ENCODE data around the gene STT3B. TPM values are rescaled to one million over a fixed set of nuclear protein-coding genes. Genes with fewer than 3 reads are reported as not detected.

The STT3B gene
- total and polyA plus RNA-seq, 8 donors: 15.1 to 183 (median 49.1) TPM

DNA sequence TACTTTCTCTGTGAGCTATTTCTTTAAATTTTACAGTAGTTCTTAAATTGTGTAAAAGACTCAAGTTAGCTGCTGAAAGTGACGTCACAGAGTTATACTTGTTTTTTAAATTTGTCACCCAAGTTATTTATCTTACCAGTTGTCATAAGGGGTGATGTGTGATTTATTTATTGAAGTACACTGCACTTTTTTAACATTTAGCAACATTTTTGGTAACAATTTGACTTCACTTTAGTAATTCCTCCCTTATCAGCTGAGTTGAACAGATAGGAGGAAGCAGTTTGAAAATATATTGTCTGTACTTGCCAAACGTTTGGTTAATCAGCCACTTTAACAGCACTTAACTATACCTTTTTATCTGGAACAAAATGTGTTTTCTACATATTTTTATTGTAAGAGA is 3.8 kb downstream of the STT3B start:
- no peak overlapping the region for H3K27ac ChIP-seq
- H3K27me3 ChIP-seq: no peaks in the 10 kb centered on the region

DNA sequence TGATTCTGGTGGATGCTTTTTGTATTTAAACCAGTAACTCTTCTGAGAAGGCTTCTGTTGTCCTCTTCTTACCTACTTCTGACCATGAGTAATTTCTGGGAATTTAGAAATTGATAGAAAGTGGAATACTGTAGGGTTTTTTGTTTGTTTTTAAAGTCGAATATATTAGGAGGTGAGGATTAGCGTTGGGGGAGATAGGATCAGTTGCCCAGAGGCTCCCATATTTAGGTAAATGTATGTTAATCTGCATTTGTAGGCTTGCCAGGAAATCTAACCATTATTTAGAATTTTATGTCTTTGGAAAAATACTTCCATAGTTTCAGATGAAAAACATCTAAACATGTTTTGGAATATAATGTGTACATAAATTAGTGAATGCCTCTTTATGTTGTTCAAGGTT is 6.1 kb downstream of the STT3B start:
- TF ChIP-seq, protein P1, sequence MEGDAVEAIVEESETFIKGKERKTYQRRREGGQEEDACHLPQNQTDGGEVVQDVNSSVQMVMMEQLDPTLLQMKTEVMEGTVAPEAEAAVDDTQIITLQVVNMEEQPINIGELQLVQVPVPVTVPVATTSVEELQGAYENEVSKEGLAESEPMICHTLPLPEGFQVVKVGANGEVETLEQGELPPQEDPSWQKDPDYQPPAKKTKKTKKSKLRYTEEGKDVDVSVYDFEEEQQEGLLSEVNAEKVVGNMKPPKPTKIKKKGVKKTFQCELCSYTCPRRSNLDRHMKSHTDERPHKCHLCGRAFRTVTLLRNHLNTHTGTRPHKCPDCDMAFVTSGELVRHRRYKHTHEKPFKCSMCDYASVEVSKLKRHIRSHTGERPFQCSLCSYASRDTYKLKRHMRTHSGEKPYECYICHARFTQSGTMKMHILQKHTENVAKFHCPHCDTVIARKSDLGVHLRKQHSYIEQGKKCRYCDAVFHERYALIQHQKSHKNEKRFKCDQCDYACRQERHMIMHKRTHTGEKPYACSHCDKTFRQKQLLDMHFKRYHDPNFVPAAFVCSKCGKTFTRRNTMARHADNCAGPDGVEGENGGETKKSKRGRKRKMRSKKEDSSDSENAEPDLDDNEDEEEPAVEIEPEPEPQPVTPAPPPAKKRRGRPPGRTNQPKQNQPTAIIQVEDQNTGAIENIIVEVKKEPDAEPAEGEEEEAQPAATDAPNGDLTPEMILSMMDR (IDR thresholded peaks at IDR 0.05): no peak
- no peak for TF ChIP-seq POLR2A (IDR thresholded peaks at IDR 0.05)
- no peak for TF ChIP-seq POLR2AphosphoS5 (IDR thresholded peaks at IDR 0.05)
- no peak for TF ChIP-seq EP300 (IDR thresholded peaks at IDR 0.05)
- no peaks in the 10 kb centered on the region for H3K36me3 ChIP-seq
- 71 to 82% (median 79%) methylated on average over 2 of the region's 2 CpGs for WGBS, 5 donors
- no peak for DNase-seq
- H3K4me1 ChIP-seq: peaks cover 16 to 89% (median 56%) of the 10 kb centered on the region in 4 donors
- no peak overlapping the region for H3K4me3 ChIP-seq
- no peak overlapping the region for H3K27ac ChIP-seq
- no peaks in the 10 kb centered on the region for H3K27me3 ChIP-seq
- intact Hi-C loops (cut with DNase I; ENCODE audit: low total_unique reads): no loop called here
- H3K9me3 ChIP-seq: no peaks in the 10 kb centered on the region

More for the DNA sequence above, 3.8 kb downstream of the STT3B start:
- intact Hi-C loops (cut with DNase I; ENCODE audit: low total_unique reads): no loop called here
- Histone ChIP-seq H3K4me3 (peak overlapping the region in 1 of 4 donors; percentile 1), H3K9me3 (no peaks in the 10 kb centered on the region), H3K4me1 (peaks cover 16 to 78% (median 50%) of the 10 kb centered on the region in 4 donors), H3K36me3 (no peaks in the 10 kb centered on the region)
- no peak for DNase-seq
- 10 to 20% (median 17%) methylated on average over 2 of the region's 2 CpGs for WGBS, 5 donors
- TF ChIP-seq, protein P1 (IDR thresholded peaks at IDR 0.05): no peak
- TF ChIP-seq EP300 (IDR thresholded peaks at IDR 0.05): no peak
- no peak for TF ChIP-seq POLR2AphosphoS5 (IDR thresholded peaks at IDR 0.05)
- no peak for TF ChIP-seq POLR2A (IDR thresholded peaks at IDR 0.05)

DNA sequence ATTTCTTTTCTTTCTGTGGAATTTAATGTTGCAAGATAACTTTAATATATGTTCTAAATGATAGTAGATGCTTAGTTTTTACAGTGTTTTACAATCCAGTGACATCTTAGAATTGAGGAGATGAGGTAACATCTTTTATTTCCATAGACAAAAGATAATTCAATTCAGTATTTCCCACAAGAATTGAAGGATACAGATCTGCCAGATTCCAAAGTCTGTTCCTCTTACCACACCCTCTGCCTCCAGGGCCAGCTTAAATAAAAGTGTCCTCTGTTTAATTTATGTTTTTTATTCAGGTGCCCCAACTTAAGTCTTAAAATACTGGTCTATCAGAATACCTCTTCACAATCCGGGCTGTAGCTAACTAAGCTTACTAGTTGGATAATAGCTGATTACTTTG is 6.5 kb downstream of the STT3B start:
- Histone ChIP-seq H3K36me3 (no peaks in the 10 kb centered on the region), H3K27me3 (no peaks in the 10 kb centered on the region), H3K27ac (no peak overlapping the region), H3K4me1 (peaks cover 16 to 89% (median 56%) of the 10 kb centered on the region in 4 donors), H3K9me3 (no peaks in the 10 kb centered on the region), H3K4me3 (no peak overlapping the region)
- TF ChIP-seq EP300 (IDR thresholded peaks at IDR 0.05): no peak
- TF ChIP-seq POLR2A (IDR thresholded peaks at IDR 0.05): no peak
- TF ChIP-seq, protein P1 (IDR thresholded peaks at IDR 0.05): no peak
- TF ChIP-seq POLR2AphosphoS5 (IDR thresholded peaks at IDR 0.05): no peak
- WGBS, 5 donors: 57 to 79% (median 62%) methylated on average over 1 of the region's 1 CpG
- intact Hi-C loops (cut with DNase I; ENCODE audit: low total_unique reads): no loop called here
- no peak for DNase-seq

DNA sequence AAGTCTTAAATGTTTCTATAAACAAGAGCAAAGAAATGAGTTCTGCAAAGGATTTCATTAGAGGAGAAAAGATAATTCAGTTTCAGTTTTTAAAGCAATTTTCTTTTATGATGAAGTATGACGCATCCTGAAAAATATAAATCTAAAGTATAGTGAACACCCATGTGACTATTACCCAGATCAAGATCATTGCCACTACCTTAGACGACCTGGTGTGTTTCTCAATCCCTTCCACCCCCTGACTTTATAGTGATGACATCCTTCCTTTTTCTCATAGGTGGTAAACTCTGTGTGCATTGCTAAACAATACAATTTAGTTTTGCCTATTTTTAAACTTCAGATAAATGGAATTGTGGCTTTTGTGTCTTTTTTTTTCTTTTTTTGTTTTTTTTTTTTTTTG is 8.4 kb downstream of the STT3B start:
- Histone ChIP-seq H3K27ac (no peak overlapping the region), H3K36me3 (no peaks in the 10 kb centered on the region), H3K9me3 (no peaks in the 10 kb centered on the region), H3K4me3 (no peak overlapping the region), H3K27me3 (no peaks in the 10 kb centered on the region), H3K4me1 (peaks cover 10 to 88% (median 51%) of the 10 kb centered on the region in 4 donors)
- no peak for TF ChIP-seq EP300 (IDR thresholded peaks at IDR 0.05)
- no peak for TF ChIP-seq POLR2AphosphoS5 (IDR thresholded peaks at IDR 0.05)
- no peak for TF ChIP-seq POLR2A (IDR thresholded peaks at IDR 0.05)
- TF ChIP-seq, protein P1 (IDR thresholded peaks at IDR 0.05): no peak
- WGBS, 5 donors: 72 to 86% (median 73%) methylated on average over 2 of the region's 2 CpGs
- no peak for DNase-seq
- intact Hi-C loops (cut with DNase I; ENCODE audit: low total_unique reads): no loop called here

Data from stomach (tissue), 9 donors.